T-helper 1 cell treated with Interleukin-12 subunit alpha and Interleukin-12 subunit beta and Interleukin-4 antibody, amounts not matched to agents 30 μg/mL and 1 μg/mL, for 36 hours (primary cell): ENCODE results near the gene CTNNA2.

Experiments used
- H3K27ac Mint-ChIP-seq: one replicate; pipeline ENCODE4 v1.8.0; 2021; ENCODE audit warnings: mild to moderate bottlenecking, mixed read lengths
- H3K27me3 Mint-ChIP-seq: one replicate; pipeline ENCODE4 v1.8.0; 2021; ENCODE audit warnings: low read depth, mixed read lengths
- H3K36me3 Mint-ChIP-seq: one replicate; pipeline ENCODE4 v1.8.0; 2021; ENCODE audit warnings: low read depth, mixed read lengths
- H3K4me1 Mint-ChIP-seq: one replicate; pipeline ENCODE4 v1.8.0; 2021; ENCODE audit warnings: low read depth, mixed read lengths
- H3K4me3 Mint-ChIP-seq: one replicate; pipeline ENCODE4 v1.8.0; 2021; ENCODE audit warnings: mild to moderate bottlenecking, moderate library complexity, mixed read lengths
- H3K9me3 Mint-ChIP-seq: one replicate; pipeline ENCODE4 v1.8.0; 2021; ENCODE audit warnings: mixed read lengths

CTNNA2 gene

GRCh38 chr2:79981316-79981715, 468.5 kb downstream of the CTNNA2 start:
- no peak overlapping the region for H3K27ac Mint-ChIP-seq
- no peaks in the 10 kb centered on the region for H3K9me3 Mint-ChIP-seq
- no peaks in the 10 kb centered on the region for H3K27me3 Mint-ChIP-seq
- no peaks in the 10 kb centered on the region for H3K36me3 Mint-ChIP-seq
- no peak overlapping the region for H3K4me3 Mint-ChIP-seq
- no peaks in the 10 kb centered on the region for H3K4me1 Mint-ChIP-seq

- no peak overlapping the region for H3K27ac Mint-ChIP-seq
- no peak overlapping the region for H3K4me3 Mint-ChIP-seq
- H3K9me3 Mint-ChIP-seq: no peaks in the 10 kb centered on the region
- no peaks in the 10 kb centered on the region for H3K36me3 Mint-ChIP-seq
- H3K4me1 Mint-ChIP-seq: no peaks in the 10 kb centered on the region
- no peaks in the 10 kb centered on the region for H3K27me3 Mint-ChIP-seq
These were observed 469.6 kb downstream of the CTNNA2 start for GRCh38 chr2:79982445-79982844.

- no peak overlapping the region for H3K27ac Mint-ChIP-seq
- H3K27me3 Mint-ChIP-seq: no peaks in the 10 kb centered on the region
- no peaks in the 10 kb centered on the region for H3K9me3 Mint-ChIP-seq
- no peaks in the 10 kb centered on the region for H3K36me3 Mint-ChIP-seq
- no peak overlapping the region for H3K4me3 Mint-ChIP-seq
- no peaks in the 10 kb centered on the region for H3K4me1 Mint-ChIP-seq
These were observed 471.6 kb downstream of the CTNNA2 start for GRCh38 chr2:79984476-79984875.

- H3K36me3 Mint-ChIP-seq: no peaks in the 10 kb centered on the region
- no peaks in the 10 kb centered on the region for H3K9me3 Mint-ChIP-seq
- H3K4me1 Mint-ChIP-seq: no peaks in the 10 kb centered on the region
- no peak overlapping the region for H3K27ac Mint-ChIP-seq
- no peak overlapping the region for H3K4me3 Mint-ChIP-seq
- no peaks in the 10 kb centered on the region for H3K27me3 Mint-ChIP-seq
These were observed 472.3 kb downstream of the CTNNA2 start for GRCh38 chr2:79985145-79985544.

- Mint-ChIP-seq H3K27me3 (no peaks in the 10 kb centered on the region), H3K36me3 (no peaks in the 10 kb centered on the region), H3K9me3 (no peaks in the 10 kb centered on the region), H3K4me1 (no peaks in the 10 kb centered on the region), H3K27ac (no peak overlapping the region), H3K4me3 (no peak overlapping the region)
These were observed 472.7 kb downstream of the CTNNA2 start for GRCh38 chr2:79985571-79985970.

GRCh38 chr2:79993144-79993543, 480.3 kb downstream of the CTNNA2 start:
- Mint-ChIP-seq H3K36me3 (no peaks in the 10 kb centered on the region), H3K4me3 (no peak overlapping the region), H3K27ac (no peak overlapping the region), H3K4me1 (peaks cover 2% of the 10 kb centered on the region), H3K27me3 (no peaks in the 10 kb centered on the region), H3K9me3 (no peaks in the 10 kb centered on the region)

- Mint-ChIP-seq H3K27me3 (no peaks in the 10 kb centered on the region), H3K4me1 (peaks cover 2% of the 10 kb centered on the region), H3K27ac (no peak overlapping the region), H3K36me3 (no peaks in the 10 kb centered on the region), H3K4me3 (no peak overlapping the region), H3K9me3 (no peaks in the 10 kb centered on the region)
These were observed 481.3 kb downstream of the CTNNA2 start for GRCh38 chr2:79994161-79994560.

GRCh38 chr2:79994965-79995364, 482.1 kb downstream of the CTNNA2 start:
- Mint-ChIP-seq H3K4me1 (peaks cover 2% of the 10 kb centered on the region), H3K4me3 (no peak overlapping the region), H3K9me3 (peaks cover 4% of the 10 kb centered on the region), H3K27me3 (no peaks in the 10 kb centered on the region), H3K36me3 (no peaks in the 10 kb centered on the region), H3K27ac (no peak overlapping the region)

- Mint-ChIP-seq H3K27ac (no peak overlapping the region), H3K4me1 (peaks cover 2% of the 10 kb centered on the region), H3K36me3 (no peaks in the 10 kb centered on the region), H3K27me3 (no peaks in the 10 kb centered on the region), H3K4me3 (no peak overlapping the region), H3K9me3 (peaks cover 4% of the 10 kb centered on the region)
These were observed 483.9 kb downstream of the CTNNA2 start for GRCh38 chr2:79996709-79997108.

- no peaks in the 10 kb centered on the region for H3K36me3 Mint-ChIP-seq
- H3K4me3 Mint-ChIP-seq: no peak overlapping the region
- peaks cover 4% of the 10 kb centered on the region for H3K9me3 Mint-ChIP-seq
- H3K27me3 Mint-ChIP-seq: no peaks in the 10 kb centered on the region
- no peak overlapping the region for H3K27ac Mint-ChIP-seq
- no peaks in the 10 kb centered on the region for H3K4me1 Mint-ChIP-seq
These were observed 488.9 kb downstream of the CTNNA2 start for GRCh38 chr2:80001701-80002101.

- H3K4me3 Mint-ChIP-seq: no peak overlapping the region
- H3K27me3 Mint-ChIP-seq: no peaks in the 10 kb centered on the region
- no peaks in the 10 kb centered on the region for H3K36me3 Mint-ChIP-seq
- H3K9me3 Mint-ChIP-seq: peaks cover 4% of the 10 kb centered on the region
- no peaks in the 10 kb centered on the region for H3K4me1 Mint-ChIP-seq
- H3K27ac Mint-ChIP-seq: no peak overlapping the region
These were observed 489.3 kb downstream of the CTNNA2 start for GRCh38 chr2:80002112-80002511.

- H3K9me3 Mint-ChIP-seq: peaks cover 4% of the 10 kb centered on the region
- no peaks in the 10 kb centered on the region for H3K27me3 Mint-ChIP-seq
- no peaks in the 10 kb centered on the region for H3K36me3 Mint-ChIP-seq
- H3K4me3 Mint-ChIP-seq: no peak overlapping the region
- H3K27ac Mint-ChIP-seq: no peak overlapping the region
- no peaks in the 10 kb centered on the region for H3K4me1 Mint-ChIP-seq
These were observed 489.8 kb downstream of the CTNNA2 start for GRCh38 chr2:80002568-80003157.

- no peak overlapping the region for H3K27ac Mint-ChIP-seq
- no peak overlapping the region for H3K4me3 Mint-ChIP-seq
- H3K27me3 Mint-ChIP-seq: no peaks in the 10 kb centered on the region
- H3K9me3 Mint-ChIP-seq: no peaks in the 10 kb centered on the region
- H3K4me1 Mint-ChIP-seq: no peaks in the 10 kb centered on the region
- H3K36me3 Mint-ChIP-seq: no peaks in the 10 kb centered on the region
These were observed 495.1 kb downstream of the CTNNA2 start for GRCh38 chr2:80007777-80008503.

- Mint-ChIP-seq H3K27me3 (no peaks in the 10 kb centered on the region), H3K4me3 (no peak overlapping the region)
These were observed 495.7 kb downstream of the CTNNA2 start for GRCh38 chr2:80008596-80008995.

GRCh38 chr2:80009211-80009610, 496.4 kb downstream of the CTNNA2 start:
- Mint-ChIP-seq H3K4me1 (no peaks in the 10 kb centered on the region), H3K9me3 (no peaks in the 10 kb centered on the region), H3K27ac (no peak overlapping the region), H3K27me3 (no peaks in the 10 kb centered on the region), H3K4me3 (no peak overlapping the region), H3K36me3 (no peaks in the 10 kb centered on the region)

More at GRCh38 chr2:80008596-80008995, 495.7 kb downstream of the CTNNA2 start:
- Mint-ChIP-seq H3K9me3 (no peaks in the 10 kb centered on the region), H3K4me1 (no peaks in the 10 kb centered on the region), H3K36me3 (no peaks in the 10 kb centered on the region), H3K27ac (no peak overlapping the region)
